GM12878 (cell line): ENCODE data around the gene SLC38A3. TPM values are rescaled to one million over a fixed set of nuclear protein-coding genes. Genes with fewer than 3 reads are reported as not detected.

Experiments used
- ATAC-seq: fragments of 200-7000 bp; cut with Tn5 transposase; 3 replicates; pipeline ENCODE4 v1.9.1; 2020; ENCODE audit warnings: mild to moderate bottlenecking, moderate library complexity
- BruUV-seq: library from RNA; stranded (reverse); fragments of 400-500 nt; replicated peaks from 2 replicates; lab custom pipeline; 2021; lab: Mats Ljungman, UMichigan
- CTCF ChIA-PET: fragments of 300-600 bp; sonication (Branson Sonifier 250); formaldehyde crosslinking; extraction: SDS; loops from one replicate; lab custom pipeline; 2021; ENCODE audit warnings: inconsistent platforms; lab: Yijun Ruan, JAX
- POLR2A ChIA-PET: fragments of 350-600 bp; formaldehyde crosslinking; extraction: SDS; loops from one replicate; lab custom pipeline; 2021; ENCODE audit warnings: inconsistent platforms; lab: Charles Lee
- RAD21 ChIA-PET: fragments of 300-600 bp; sonication (Branson Sonifier 250); formaldehyde crosslinking; loops from one replicate; lab custom pipeline; 2023; ENCODE audit warnings: antibody characterized with exemption; ENCODE audit not compliant: unreplicated experiment; lab: Charles Lee
- SMC1A ChIA-PET: fragments of 300-600 bp; sonication (Branson Sonifier 250); formaldehyde crosslinking; loops from one replicate; lab custom pipeline; 2023; ENCODE audit not compliant: unreplicated experiment, uncharacterized antibody; lab: Charles Lee
- DNase-seq: peaks from one replicate; pipeline ENCODE4 v3.0.0-alpha.2; 2011; ENCODE audit warnings: low read depth, low spot score
- FAIRE-seq: peaks from 3 replicates; lab custom pipeline; 2011; peaks lifted over from hg19 to GRCh38; lab: Jason Lieb, UNC
- H2AFZ ChIP-seq: 2 replicates; pipeline ENCODE4 v1.6.0; 2011; ENCODE audit warnings: low read depth, low read length, control low read depth; ENCODE audit not compliant: control insufficient read depth
- H3K27ac ChIP-seq: 2 replicates; pipeline ENCODE4 v1.5.1; 2011; ENCODE audit warnings: control low read depth; ENCODE audit not compliant: control insufficient read depth, insufficient read depth
- H3K27me3 ChIP-seq, 2 experiments: replicated peaks in 1 of 2; 2 replicates each; pipeline versions ENCODE4 v1.6.0 to v1.6.1; 2011; ENCODE audit warnings: low read length in 1 of 2; ENCODE audit not compliant: control insufficient read depth in 2 of 2, insufficient read depth in 2 of 2
- H3K36me3 ChIP-seq, 2 experiments: 2 replicates each; pipeline ENCODE4 v1.5.1; 2011; ENCODE audit warnings: low read length in 1 of 2; ENCODE audit not compliant: control insufficient read depth in 2 of 2, insufficient read depth in 2 of 2
- H3K4me1 ChIP-seq: 2 replicates; pipeline ENCODE4 v1.6.1; 2011; ENCODE audit warnings: mild to moderate bottlenecking, low read length, moderate library complexity, mixed read lengths; ENCODE audit not compliant: control insufficient read depth, insufficient read depth
- H3K4me2 ChIP-seq: 2 replicates; pipeline ENCODE4 v1.6.0; 2011; ENCODE audit warnings: control low read depth; ENCODE audit not compliant: control insufficient read depth, insufficient read depth
- H3K4me3 ChIP-seq: fragments of 200-600 bp; sonication (generic); 2 replicates; pipeline ENCODE4 v1.5.1; 2016
- H3K79me2 ChIP-seq: 2 replicates; pipeline ENCODE4 v1.6.0; 2011; ENCODE audit warnings: low read length; ENCODE audit not compliant: control insufficient read depth, insufficient read depth
- H3K9ac ChIP-seq: 2 replicates; pipeline ENCODE4 v1.8.0; 2011; ENCODE audit warnings: low read length, control low read depth, mixed read lengths; ENCODE audit not compliant: control insufficient read depth, insufficient read depth
- H3K9me3 ChIP-seq: replicated peaks from 3 replicates; pipeline ENCODE4 v1.5.1; 2011; ENCODE audit warnings: mild to moderate bottlenecking, low read length; ENCODE audit not compliant: control insufficient read depth, insufficient read depth
- H4K20me1 ChIP-seq: 2 replicates; pipeline ENCODE4 v1.6.0; 2011; ENCODE audit not compliant: control insufficient read depth, insufficient read depth
- BCL3 ChIP-seq: IDR thresholded peaks from 2 replicates; pipeline ENCODE4 v1.6.1; 2011; ENCODE audit warnings: borderline replicate concordance, low read depth, mild to moderate bottlenecking, moderate library complexity, low read length; ENCODE audit not compliant: insufficient read depth, poor library complexity, severe bottlenecking
- BHLHE40 ChIP-seq, 2 experiments: fragments of 450-650 bp in 1 of 2; IDR thresholded peaks; 2 replicates each; pipeline ENCODE4 v1.6.1; 2011 to 2017; ENCODE audit warnings: low read depth in 2 of 2, borderline replicate concordance in 1 of 2, improper control_type of control experiment in 1 of 2, low read length in 1 of 2, mild to moderate bottlenecking in 1 of 2
- CREB1 ChIP-seq: IDR thresholded peaks from 2 replicates; pipeline ENCODE4 v1.6.1; 2012; ENCODE audit warnings: low read depth, mild to moderate bottlenecking, inconsistent platforms
- CREM ChIP-seq: IDR thresholded peaks from 2 replicates; pipeline ENCODE4 v1.6.1; 2014; ENCODE audit warnings: antibody characterized with exemption, low read depth
- HCFC1 ChIP-seq: fragments of 150-350 bp; IDR thresholded peaks from 2 replicates; pipeline ENCODE4 v1.6.1; 2014; ENCODE audit warnings: low read length
- IKZF1 ChIP-seq: fragments of 450-650 bp; conservative IDR thresholded peaks from 2 replicates; pipeline ENCODE4 v1.6.1; 2017; ENCODE audit warnings: antibody characterized with exemption, mild to moderate bottlenecking
- NFXL1 ChIP-seq: fragments of 450-650 bp; IDR thresholded peaks from 2 replicates; pipeline ENCODE4 v1.6.1; 2017; ENCODE audit warnings: antibody characterized with exemption, mild to moderate bottlenecking, borderline replicate concordance
- PAX5 ChIP-seq: IDR thresholded peaks from 2 replicates; pipeline ENCODE4 v1.6.1; 2011; ENCODE audit warnings: low read depth, low read length, borderline replicate concordance
- POLR2AphosphoS2 ChIP-seq: IDR thresholded peaks from 2 replicates; pipeline ENCODE4 v1.6.1; 2011; ENCODE audit warnings: low read depth, mild to moderate bottlenecking, low read length, improper control_type of control experiment, moderate library complexity
- POLR2AphosphoS5 ChIP-seq: IDR thresholded peaks from 2 replicates; pipeline ENCODE4 v1.6.1; 2011; ENCODE audit warnings: mild to moderate bottlenecking, low read length, inconsistent platforms
- SMC3 ChIP-seq: IDR thresholded peaks from 2 replicates; pipeline ENCODE4 v1.6.1; 2011; ENCODE audit warnings: low read length, improper control_type of control experiment, borderline replicate concordance
- SRF ChIP-seq, 2 experiments: IDR thresholded peaks; 2 replicates each; pipeline ENCODE4 v1.6.1; 2011; ENCODE audit warnings: low read depth in 2 of 2, low read length in 2 of 2, mild to moderate bottlenecking in 1 of 2, moderate library complexity in 1 of 2
- STAT1 ChIP-seq: fragments of 450-650 bp; conservative IDR thresholded peaks from 2 replicates; pipeline ENCODE4 v1.6.1; 2014; ENCODE audit warnings: antibody characterized with exemption, mild to moderate bottlenecking
- SUZ12 ChIP-seq: fragments of 200-600 bp; sonication (generic); IDR thresholded peaks from one replicate; pipeline ENCODE4 v1.6.1; 2018; ENCODE audit warnings: antibody characterized with exemption, mild to moderate bottlenecking; ENCODE audit not compliant: unreplicated experiment
- TAF1 ChIP-seq: IDR thresholded peaks from 2 replicates; pipeline ENCODE4 v1.6.1; 2011; ENCODE audit warnings: mild to moderate bottlenecking, low read depth, low read length, borderline replicate concordance
- TCF12 ChIP-seq: IDR thresholded peaks from 2 replicates; pipeline ENCODE4 v1.6.1; 2011; ENCODE audit warnings: low read depth, mild to moderate bottlenecking, low read length
- ZNF217 ChIP-seq: fragments of 450-650 bp; IDR thresholded peaks from 2 replicates; pipeline ENCODE4 v1.6.1; 2017; ENCODE audit warnings: antibody characterized with exemption, mild to moderate bottlenecking
- ZSCAN29 ChIP-seq: fragments of 450-650 bp; IDR thresholded peaks from 2 replicates; pipeline ENCODE4 v1.6.1; 2017; ENCODE audit warnings: mild to moderate bottlenecking, moderate library complexity
- WGBS: methylation state at CpG from one replicate; pipeline ENCODE4 v1.1.6; 2016; ENCODE audit warnings: low lambda C conversion rate; ENCODE audit not compliant: insufficient replicate concordance, insufficient coverage; ENCODE audit errors: missing lambda C conversion rate; 5-methylcytosine and 5-hydroxymethylcytosine counted together
- in situ Hi-C: fragments of 300-500 bp; cut with MboI; formaldehyde crosslinking; loops from 9 replicates; pipeline ENCODE4 v1.14.3; 2018; ENCODE audit warnings: mixed read lengths
- intact Hi-C: fragments of 100-400 bp; cut with micrococcal nuclease; formaldehyde crosslinking; loops from one replicate; pipeline ENCODE4 v1.14.2; 2022; ENCODE audit not compliant: unreplicated experiment
- polyA plus RNA-seq, 11 experiments: library from polyadenylated mRNA; depleted of rRNA in 4 of 11; unstranded in 6 of 11; stranded (reverse) in 5 of 11; fragments of >200 nt; fragmentation: Nextera tagmentation in 4 of 11; fragmentation: Illumina TruSeq in 1 of 11; extraction: Ambion mirVana in 4 of 11; extraction: Trizol in 1 of 11; gene quantifications; 1 replicate in 1 of 11; 2 replicates in 10 of 11; pipeline versions ENCODE4 v1.2.1 to v1.2.3, GENCODE V29; 2011 to 2016; ENCODE audit warnings: inconsistent platforms in 2 of 11, missing spikeins in 2 of 11, low read depth in 1 of 11
- total RNA-seq, 4 experiments: library from RNA; depleted of rRNA in 3 of 4; stranded (reverse); fragments of >200 nt in 3 of 4; fragmentation: Illumina TruSeq in 1 of 4; extraction: Trizol in 1 of 4; gene quantifications; 2 replicates each; pipeline versions ENCODE4 v1.2.1 to v1.2.3, GENCODE V29; 2013 to 2021
- TF ChIP-seq, protein P1 (sequence below): fragments of 450-650 bp; IDR thresholded peaks from 2 replicates; pipeline ENCODE4 v1.6.1; 2018; ENCODE audit warnings: mild to moderate bottlenecking, low read depth, moderate library complexity; ENCODE audit not compliant: partially characterized antibody
- TF ChIP-seq, protein P2 (sequence below): IDR thresholded peaks from 2 replicates; pipeline ENCODE4 v1.6.1; 2011; ENCODE audit warnings: low read depth, mild to moderate bottlenecking, low read length, moderate library complexity, borderline replicate concordance; ENCODE audit errors: extremely low read depth

SLC38A3 gene
- total and polyA plus RNA-seq, 10 of the 15 experiments (the other 5 are each of a cell fraction or from before 2014, with no cell fraction given), result 0.14 TPM; not detected in 9

DNA sequence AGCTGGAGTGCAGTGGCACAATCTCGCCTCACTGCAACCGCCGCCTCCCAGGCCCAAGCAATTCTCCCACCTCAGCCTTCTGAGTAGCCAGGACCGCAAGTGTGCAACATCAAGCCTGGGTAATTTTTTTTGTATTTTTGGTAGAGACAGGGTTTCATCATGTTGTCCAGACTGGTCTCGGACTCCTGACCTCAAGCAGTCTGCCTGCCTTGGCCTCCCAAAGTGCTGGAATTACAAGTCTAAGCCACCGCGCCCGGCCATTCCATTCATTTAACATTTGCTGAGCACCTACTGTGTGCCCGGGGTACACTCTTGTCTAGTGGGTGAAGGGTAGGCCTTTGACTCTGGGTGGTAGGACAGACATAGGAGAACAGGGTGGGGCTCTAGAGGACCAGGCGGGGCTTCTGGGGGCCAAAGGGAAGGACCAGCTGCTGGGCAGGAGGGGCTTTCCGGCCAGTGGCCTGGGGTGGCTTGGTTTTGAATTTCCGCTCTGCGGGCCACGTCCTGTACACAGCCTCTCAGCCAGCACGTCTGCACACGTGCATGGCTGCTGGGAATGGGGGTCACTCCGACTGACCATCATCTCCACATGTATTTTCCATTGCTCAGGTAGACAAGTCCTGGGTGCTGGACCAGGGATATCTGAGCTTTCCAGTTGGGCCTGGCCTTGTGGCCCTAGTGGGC lies 2.4 kb downstream of the SLC38A3 start:
- FAIRE-seq, result no peak
- 49% methylated on average over 17 of the region's 17 CpGs for WGBS
- TF ChIP-seq BCL3 (no peak), ZNF217 (no peak), PAX5 (no peak), CREM (no peak), POLR2AphosphoS2 (no peak), TCF12 (no peak), ZSCAN29 (no peak), SRF (IDR thresholded peaks at IDR 0.05; ENCODE audit: low read depth in 2 of 2, low read length in 2 of 2) (no peak), POLR2AphosphoS5 (no peak), TAF1 (no peak), STAT1 (no peak), SMC3 (no peak), SUZ12 (no peak), NFXL1 (no peak), HCFC1 (no peak), BHLHE40 (IDR thresholded peaks at IDR 0.05; ENCODE audit: borderline replicate concordance in 1 of 2, low read depth in 2 of 2, low read length in 1 of 2) (no peak), CREB1 (no peak), IKZF1 (no peak)
- TF ChIP-seq, protein P1, sequence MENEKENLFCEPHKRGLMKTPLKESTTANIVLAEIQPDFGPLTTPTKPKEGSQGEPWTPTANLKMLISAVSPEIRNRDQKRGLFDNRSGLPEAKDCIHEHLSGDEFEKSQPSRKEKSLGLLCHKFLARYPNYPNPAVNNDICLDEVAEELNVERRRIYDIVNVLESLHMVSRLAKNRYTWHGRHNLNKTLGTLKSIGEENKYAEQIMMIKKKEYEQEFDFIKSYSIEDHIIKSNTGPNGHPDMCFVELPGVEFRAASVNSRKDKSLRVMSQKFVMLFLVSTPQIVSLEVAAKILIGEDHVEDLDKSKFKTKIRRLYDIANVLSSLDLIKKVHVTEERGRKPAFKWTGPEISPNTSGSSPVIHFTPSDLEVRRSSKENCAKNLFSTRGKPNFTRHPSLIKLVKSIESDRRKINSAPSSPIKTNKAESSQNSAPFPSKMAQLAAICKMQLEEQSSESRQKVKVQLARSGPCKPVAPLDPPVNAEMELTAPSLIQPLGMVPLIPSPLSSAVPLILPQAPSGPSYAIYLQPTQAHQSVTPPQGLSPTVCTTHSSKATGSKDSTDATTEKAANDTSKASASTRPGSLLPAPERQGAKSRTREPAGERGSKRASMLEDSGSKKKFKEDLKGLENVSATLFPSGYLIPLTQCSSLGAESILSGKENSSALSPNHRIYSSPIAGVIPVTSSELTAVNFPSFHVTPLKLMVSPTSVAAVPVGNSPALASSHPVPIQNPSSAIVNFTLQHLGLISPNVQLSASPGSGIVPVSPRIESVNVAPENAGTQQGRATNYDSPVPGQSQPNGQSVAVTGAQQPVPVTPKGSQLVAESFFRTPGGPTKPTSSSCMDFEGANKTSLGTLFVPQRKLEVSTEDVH, result no peak
- TF ChIP-seq, protein P2, sequence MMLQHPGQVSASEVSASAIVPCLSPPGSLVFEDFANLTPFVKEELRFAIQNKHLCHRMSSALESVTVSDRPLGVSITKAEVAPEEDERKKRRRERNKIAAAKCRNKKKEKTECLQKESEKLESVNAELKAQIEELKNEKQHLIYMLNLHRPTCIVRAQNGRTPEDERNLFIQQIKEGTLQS, result no peak
- TF ChIP-seq, all 136 proteins: peak for 0
- no peaks in the 10 kb centered on the region for H3K79me2 ChIP-seq
- peaks cover 14 to 19% of the 10 kb centered on the region in 2 experiments for H3K27me3 ChIP-seq
- SMC1A ChIA-PET, result no interaction called here
- no peaks in the 10 kb centered on the region for H3K36me3 ChIP-seq
- in situ Hi-C loops (no loop called here), intact Hi-C loops (no loop called here)
- CTCF ChIA-PET, result no interaction called here
- POLR2A ChIA-PET, result no interaction called here
- H2AFZ ChIP-seq, result no peak overlapping the region
- H3K4me2 ChIP-seq, result no peak overlapping the region
- RAD21 ChIA-PET, result no interaction called here
- no peaks in the 10 kb centered on the region for H4K20me1 ChIP-seq
- no TSS peak for BruUV-seq
- H3K4me3 ChIP-seq, result no peak overlapping the region
- H3K9me3 ChIP-seq, result no peaks in the 10 kb centered on the region
- no peak overlapping the region for H3K27ac ChIP-seq
- no peaks in the 10 kb centered on the region for H3K4me1 ChIP-seq
- H3K9ac ChIP-seq, result no peak overlapping the region
- DNase-seq, result no peak
- ATAC-seq, result no peak
